ENCODE measurements around the gene ASTN2.

ASTN2 gene

GRCh38 chr9:116741742-116742141, 673.1 kb downstream of the ASTN2 start:
- no peak for DNase-seq (ENCODE audit: low spot score)

GRCh38 chr9:116741086-116741740, 673.6 kb downstream of the ASTN2 start:
- DNase-seq (ENCODE audit: low spot score) = peak; percentile 68

- peak; percentile 87 for DNase-seq (ENCODE audit: low spot score)
Observed at GRCh38 chr9:116737152-116737546, 677.7 kb downstream of the ASTN2 start.

GRCh38 chr9:116736399-116737151, 678.3 kb downstream of the ASTN2 start:
- no peak for DNase-seq (ENCODE audit: low spot score)

GRCh38 chr9:116733010-116733641, 681.7 kb downstream of the ASTN2 start:
- no peak for DNase-seq (ENCODE audit: low spot score)

GRCh38 chr9:116726602-116727001, 688.3 kb downstream of the ASTN2 start:
- DNase-seq (ENCODE audit: low spot score) = no peak

GRCh38 chr9:116724123-116724522, 690.7 kb downstream of the ASTN2 start:
- no peak for DNase-seq (ENCODE audit: low spot score)

- no peak for DNase-seq (ENCODE audit: low spot score)
Observed at GRCh38 chr9:116721944-116722343, 692.9 kb downstream of the ASTN2 start.

- DNase-seq (ENCODE audit: low spot score) = no peak
Observed at GRCh38 chr9:116721411-116721810, 693.4 kb downstream of the ASTN2 start.

- no peak for DNase-seq (ENCODE audit: low spot score)
Observed at GRCh38 chr9:116720111-116720510, 694.7 kb downstream of the ASTN2 start.

- DNase-seq (ENCODE audit: low spot score) = no peak
Observed at GRCh38 chr9:116718111-116718510, 696.7 kb downstream of the ASTN2 start.

GRCh38 chr9:116717150-116717549, 697.7 kb downstream of the ASTN2 start:
- peak; percentile 33 for DNase-seq (ENCODE audit: low spot score)

GRCh38 chr9:116716438-116716837, 698.4 kb downstream of the ASTN2 start:
- DNase-seq (ENCODE audit: low spot score) = no peak

- no peak for DNase-seq (ENCODE audit: low spot score)
Observed at GRCh38 chr9:116715751-116716150, 699.1 kb downstream of the ASTN2 start.

- DNase-seq (ENCODE audit: low spot score) = peak; percentile 62
Observed at GRCh38 chr9:116713271-116713670, 701.6 kb downstream of the ASTN2 start.

- no peak for DNase-seq (ENCODE audit: low spot score)
Observed at GRCh38 chr9:116712781-116713180, 702.1 kb downstream of the ASTN2 start.

- peak; percentile 72 for DNase-seq (ENCODE audit: low spot score)
Observed at GRCh38 chr9:116706310-116707290, 708.3 kb downstream of the ASTN2 start.

GRCh38 chr9:116705531-116705930, 709.3 kb downstream of the ASTN2 start:
- DNase-seq (ENCODE audit: low spot score) = no peak

- no peak for DNase-seq (ENCODE audit: low spot score)
Observed at GRCh38 chr9:116704470-116704869, 710.4 kb downstream of the ASTN2 start.

- no peak for DNase-seq (ENCODE audit: low spot score)
Observed at GRCh38 chr9:116703634-116704033, 711.2 kb downstream of the ASTN2 start.

GRCh38 chr9:116701940-116702642, 712.8 kb downstream of the ASTN2 start:
- no peak for DNase-seq (ENCODE audit: low spot score)
